Thyroid gland (tissue), 4 donors: ENCODE results near the gene PTMS.

Source experiments
- CTCF ChIP-seq, 6 experiments: fragments of 200-600 bp in 3 of 6; fragments of 450-650 bp in 3 of 6; sonication (generic) in 3 of 6; IDR thresholded peaks; one replicate each; pipeline ENCODE4 v1.5.1; 2016 to 2019; ENCODE audit warnings: antibody characterized with exemption in 6 of 6, mild to moderate bottlenecking in 2 of 6, inconsistent platforms in 1 of 6, moderate library complexity in 1 of 6
- POLR2A ChIP-seq, 2 donors: fragments of 450-650 bp; IDR thresholded peaks; one replicate each; pipeline ENCODE4 v1.6.1; 2017; ENCODE audit warnings: antibody characterized with exemption in 2 of 2, mild to moderate bottlenecking in 2 of 2, moderate library complexity in 1 of 2

GRCh38 chr12:6724409-6724797 lies 41.8 kb upstream of the PTMS start:
- TF ChIP-seq POLR2A (IDR thresholded peaks at IDR 0.05) (no peak), CTCF (IDR thresholded peaks at IDR 0.05) (no peak)
